ENCODE results near the gene FHOD3.

FHOD3 gene

GRCh38 chr18:36509646-36510197 is 212.2 kb downstream of the FHOD3 start:
- TF ChIP-seq TCF12 (IDR thresholded peaks at IDR 0.05; ENCODE audit: low read depth) (no peak), YY1 (IDR thresholded peaks at IDR 0.05; ENCODE audit: low read depth) (no peak), ZBTB7A (IDR thresholded peaks at IDR 0.05; ENCODE audit: low read depth) (no peak), EGR1 (IDR thresholded peaks at IDR 0.05) (no peak), REST (IDR thresholded peaks at IDR 0.05; ENCODE audit: low read depth) (no peak), RAD21 (IDR thresholded peaks at IDR 0.05; ENCODE audit: low read depth) (no peak), TAF1 (IDR thresholded peaks at IDR 0.05; ENCODE audit: low read depth) (no peak), MAX (IDR thresholded peaks at IDR 0.05) (no peak)
- TF ChIP-seq, protein P1, sequence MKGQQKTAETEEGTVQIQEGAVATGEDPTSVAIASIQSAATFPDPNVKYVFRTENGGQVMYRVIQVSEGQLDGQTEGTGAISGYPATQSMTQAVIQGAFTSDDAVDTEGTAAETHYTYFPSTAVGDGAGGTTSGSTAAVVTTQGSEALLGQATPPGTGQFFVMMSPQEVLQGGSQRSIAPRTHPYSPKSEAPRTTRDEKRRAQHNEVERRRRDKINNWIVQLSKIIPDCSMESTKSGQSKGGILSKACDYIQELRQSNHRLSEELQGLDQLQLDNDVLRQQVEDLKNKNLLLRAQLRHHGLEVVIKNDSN (IDR thresholded peaks at IDR 0.05) = no peak

- TF ChIP-seq CREB1 (IDR thresholded peaks at IDR 0.05; ENCODE audit: low read depth) (no peak), TCF12 (IDR thresholded peaks at IDR 0.05; ENCODE audit: low read depth) (no peak), TEAD4 (IDR thresholded peaks at IDR 0.05) (no peak), ZBTB7A (IDR thresholded peaks at IDR 0.05; ENCODE audit: low read depth) (no peak), MAX (IDR thresholded peaks at IDR 0.05) (no peak)
Measured at GRCh38 chr18:36511791-36512352, 214.4 kb downstream of the FHOD3 start.

DNA sequence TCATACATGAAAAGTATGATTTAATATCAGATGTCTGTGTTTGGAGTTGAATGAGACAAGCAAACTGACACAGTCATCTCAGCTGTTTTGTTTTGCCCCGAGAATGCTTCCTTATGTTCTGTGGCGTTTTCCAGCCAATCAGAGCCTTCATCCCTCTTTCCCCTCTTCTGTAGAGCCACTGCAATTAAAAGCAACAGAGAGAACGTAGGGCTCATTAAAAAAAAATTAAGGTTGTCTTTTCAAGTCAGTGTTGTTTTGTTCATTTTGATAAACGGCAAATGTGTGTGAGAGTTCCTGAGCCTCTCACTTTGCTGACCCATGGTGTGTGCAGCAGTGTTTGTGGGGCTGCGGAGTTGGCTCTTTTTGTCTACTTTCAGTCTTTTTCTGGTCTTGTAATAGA is 216.0 kb downstream of the FHOD3 start:
- TF ChIP-seq TEAD4 (IDR thresholded peaks at IDR 0.05) (no peak), CEBPB (IDR thresholded peaks at IDR 0.05) (no peak), RAD21 (IDR thresholded peaks at IDR 0.05; ENCODE audit: low read depth) (no peak), TAF1 (IDR thresholded peaks at IDR 0.05; ENCODE audit: low read depth) (no peak), FOXM1 (IDR thresholded peaks at IDR 0.05; ENCODE audit: borderline replicate concordance, low read depth) (no peak), EGR1 (IDR thresholded peaks at IDR 0.05) (no peak), TCF12 (IDR thresholded peaks at IDR 0.05; ENCODE audit: low read depth) (no peak), ZBTB7A (IDR thresholded peaks at IDR 0.05; ENCODE audit: low read depth) (no peak), NFIC (IDR thresholded peaks at IDR 0.05) (no peak), MAX (IDR thresholded peaks at IDR 0.05) (no peak)
- TF ChIP-seq, protein P1 (IDR thresholded peaks at IDR 0.05) = no peak

- TF ChIP-seq TAF1 (IDR thresholded peaks at IDR 0.05; ENCODE audit: low read depth) (no peak), TEAD4 (IDR thresholded peaks at IDR 0.05) (no peak), CREB1 (IDR thresholded peaks at IDR 0.05; ENCODE audit: low read depth) (no peak), MAX (IDR thresholded peaks at IDR 0.05) (no peak), EP300 (IDR thresholded peaks at IDR 0.05; ENCODE audit: borderline replicate concordance) (no peak), YY1 (IDR thresholded peaks at IDR 0.05; ENCODE audit: low read depth) (no peak), NFIC (IDR thresholded peaks at IDR 0.05) (no peak), EGR1 (IDR thresholded peaks at IDR 0.05) (no peak), TCF12 (IDR thresholded peaks at IDR 0.05; ENCODE audit: low read depth) (no peak), RAD21 (IDR thresholded peaks at IDR 0.05; ENCODE audit: low read depth) (no peak), CEBPB (IDR thresholded peaks at IDR 0.05) (no peak), ZBTB7A (IDR thresholded peaks at IDR 0.05; ENCODE audit: low read depth) (no peak), FOXM1 (IDR thresholded peaks at IDR 0.05; ENCODE audit: borderline replicate concordance, low read depth) (no peak), REST (IDR thresholded peaks at IDR 0.05; ENCODE audit: low read depth) (no peak)
- TF ChIP-seq, protein P1 (IDR thresholded peaks at IDR 0.05) = no peak
Measured at GRCh38 chr18:36514778-36515177, 217.3 kb downstream of the FHOD3 start.

GRCh38 chr18:36516258-36516657 is 218.7 kb downstream of the FHOD3 start:
- TF ChIP-seq TEAD4 (IDR thresholded peaks at IDR 0.05) (no peak), RAD21 (IDR thresholded peaks at IDR 0.05; ENCODE audit: low read depth) (no peak), TAF1 (IDR thresholded peaks at IDR 0.05; ENCODE audit: low read depth) (no peak), REST (IDR thresholded peaks at IDR 0.05; ENCODE audit: low read depth) (no peak), FOXM1 (IDR thresholded peaks at IDR 0.05; ENCODE audit: borderline replicate concordance, low read depth) (no peak), CEBPB (IDR thresholded peaks at IDR 0.05) (no peak), NFIC (IDR thresholded peaks at IDR 0.05) (no peak), ZBTB7A (IDR thresholded peaks at IDR 0.05; ENCODE audit: low read depth) (no peak), CREB1 (IDR thresholded peaks at IDR 0.05; ENCODE audit: low read depth) (no peak), EGR1 (IDR thresholded peaks at IDR 0.05) (no peak), EP300 (IDR thresholded peaks at IDR 0.05; ENCODE audit: borderline replicate concordance) (no peak), MAX (IDR thresholded peaks at IDR 0.05) (no peak)

All from Ishikawa (cell line).